Endothelial cell of umbilical vein (primary cell): ENCODE data around the gene RAC3. TPM values are rescaled to one million over a fixed set of nuclear protein-coding genes. Genes with fewer than 3 reads are reported as not detected.

Source experiments
- BruUV-seq: library from RNA; stranded (reverse); fragments of 400-500 nt; replicated peaks from 2 replicates; lab custom pipeline; 2021; lab: Mats Ljungman, UMichigan
- CTCF ChIA-PET: fragments of 300-600, 350-600 bp; sonication (Branson Sonifier 250); formaldehyde crosslinking; loops from one replicate; lab custom pipeline; 2021; ENCODE audit warnings: antibody characterized with exemption, inconsistent platforms; lab: Charles Lee
- POLR2A ChIA-PET: fragments of 300-600, 350-600 bp; sonication (Branson Sonifier 250); formaldehyde crosslinking; loops from one replicate; lab custom pipeline; 2021; ENCODE audit warnings: antibody characterized with exemption, inconsistent platforms; lab: Charles Lee
- DNase-seq: peaks from one replicate; pipeline ENCODE4 v3.0.0-alpha.2; 2011; ENCODE audit warnings: low read depth, low spot score
- FAIRE-seq: peaks from 2 replicates; lab custom pipeline; 2011; peaks lifted over from hg19 to GRCh38; lab: Jason Lieb, UNC
- H2AFZ ChIP-seq: 2 replicates; pipeline ENCODE4 v1.6.0; 2012; ENCODE audit warnings: low read depth, low read length, control low read depth, inconsistent platforms
- H3K27ac ChIP-seq: 2 replicates; pipeline ENCODE4 v1.5.1; 2011; ENCODE audit warnings: low read depth, mild to moderate bottlenecking, control low read depth, low read length, moderate library complexity; ENCODE audit not compliant: insufficient read depth
- H3K27me3 ChIP-seq, 2 experiments: 2 replicates each; pipeline versions ENCODE4 v1.6.0 to v1.6.1; 2011; ENCODE audit warnings: low read length in 2 of 2, mixed read lengths in 1 of 2; ENCODE audit not compliant: control insufficient read depth in 2 of 2, insufficient read depth in 2 of 2
- H3K36me3 ChIP-seq, 2 experiments: 2 replicates in 1 of 2; 3 replicates in 1 of 2; pipeline ENCODE4 v1.5.1; 2011; ENCODE audit warnings: low read length in 2 of 2, mild to moderate bottlenecking in 1 of 2, moderate library complexity in 1 of 2; ENCODE audit not compliant: control insufficient read depth in 2 of 2, insufficient read depth in 2 of 2; ENCODE audit errors: extremely low read depth in 1 of 2
- H3K4me1 ChIP-seq: 3 replicates; pipeline ENCODE4 v1.5.1; 2011; ENCODE audit warnings: mild to moderate bottlenecking, low read length; ENCODE audit not compliant: control insufficient read depth, insufficient read depth; ENCODE audit errors: extremely low read depth
- H3K4me2 ChIP-seq: 2 replicates; pipeline ENCODE4 v1.6.1; 2011; ENCODE audit warnings: low read length, control low read depth, mixed read lengths; ENCODE audit not compliant: insufficient read depth
- H3K4me3 ChIP-seq, 3 experiments: fragments of 200-600 bp in 1 of 3; sonication (generic), shearing (Covaris generic) in 1 of 3; replicated peaks in 1 of 3; 2 replicates each; pipeline ENCODE4 v1.5.1; 2011 to 2016; ENCODE audit warnings: control low read depth in 3 of 3, low read length in 3 of 3, mild to moderate bottlenecking in 2 of 3, inconsistent platforms in 1 of 3, low read depth in 1 of 3, moderate library complexity in 1 of 3; ENCODE audit not compliant: insufficient read depth in 1 of 3
- H3K79me2 ChIP-seq: 2 replicates; pipeline ENCODE4 v1.6.0; 2012; ENCODE audit warnings: low read length, inconsistent platforms; ENCODE audit not compliant: control insufficient read depth, insufficient read depth
- H3K9ac ChIP-seq: replicated peaks from 2 replicates; pipeline ENCODE3; 2011; ENCODE audit warnings: low read length, control low read depth; ENCODE audit not compliant: insufficient read depth; ENCODE audit errors: extremely low read depth
- H3K9me1 ChIP-seq: replicated peaks from 3 replicates; pipeline ENCODE4 v1.6.0; 2011; ENCODE audit warnings: mild to moderate bottlenecking, low read length; ENCODE audit not compliant: control insufficient read depth, insufficient read depth; ENCODE audit errors: extremely low read depth
- H3K9me3 ChIP-seq: replicated peaks from 2 replicates; pipeline ENCODE4 v1.5.1; 2012; ENCODE audit warnings: low read length, inconsistent platforms; ENCODE audit not compliant: control insufficient read depth, insufficient read depth
- H4K20me1 ChIP-seq: replicated peaks from 2 replicates; pipeline ENCODE3; 2011; ENCODE audit warnings: mild to moderate bottlenecking, low read length; ENCODE audit not compliant: control insufficient read depth, insufficient read depth; ENCODE audit errors: extremely low read depth
- EZH2 ChIP-seq: IDR thresholded peaks from 2 replicates; pipeline ENCODE4 v1.6.1; 2012; ENCODE audit warnings: borderline replicate concordance, low read depth, mild to moderate bottlenecking, moderate library complexity, low read length, inconsistent platforms; ENCODE audit not compliant: severe bottlenecking
- FOS ChIP-seq: IDR thresholded peaks from 2 replicates; pipeline ENCODE4 v1.6.1; 2011; ENCODE audit warnings: mild to moderate bottlenecking, low read length, moderate library complexity, borderline replicate concordance; ENCODE audit not compliant: insufficient read depth
- GATA2 ChIP-seq: IDR thresholded peaks from 2 replicates; pipeline ENCODE4 v1.7.0; 2011; ENCODE audit warnings: low read depth, mild to moderate bottlenecking, moderate library complexity, mixed read lengths, low read length; ENCODE audit not compliant: insufficient read length, insufficient read depth
- JUN ChIP-seq: IDR thresholded peaks from 2 replicates; pipeline ENCODE4 v1.6.1; 2011; ENCODE audit warnings: borderline replicate concordance, low read depth; ENCODE audit not compliant: insufficient read length, insufficient read depth
- MYC ChIP-seq: IDR thresholded peaks from one replicate; pipeline ENCODE4 v1.6.1; 2011; ENCODE audit warnings: mild to moderate bottlenecking, low read depth, low read length
- POLR2A ChIP-seq: IDR thresholded peaks from 2 replicates; pipeline ENCODE4 v1.6.1; 2012; ENCODE audit warnings: low read depth, mild to moderate bottlenecking, control low read depth, low read length
- POLR2AphosphoS5 ChIP-seq: IDR thresholded peaks from 2 replicates; pipeline ENCODE4 v1.6.1; 2012; ENCODE audit warnings: low read depth, mild to moderate bottlenecking, control low read depth, low read length, moderate library complexity; ENCODE audit not compliant: insufficient read depth
- dilution Hi-C: fragments of 300-500 bp; cut with MboI; formaldehyde crosslinking; loops from one replicate; pipeline ENCODE4 v1.15.0; 2019; ENCODE audit warnings: low sequenced_read_pairs; ENCODE audit not compliant: extremely low pct_ligation_motif_present
- intact Hi-C: fragments of 100-400 bp; cut with micrococcal nuclease; formaldehyde crosslinking; loops from one replicate; pipeline ENCODE4 v1.10.0; 2022
- polyA plus RNA-seq, 4 experiments: library from polyadenylated mRNA; depleted of rRNA in 3 of 4; stranded (reverse) in 3 of 4; unstranded in 1 of 4; fragments of >200 nt; gene quantifications; 2 replicates each; pipeline versions ENCODE4 v1.2.1 to v1.2.3, GENCODE V29; 2011 to 2012; ENCODE audit warnings: missing spikeins in 1 of 4
- total RNA-seq: library from RNA; stranded (reverse); gene quantifications from 2 replicates; pipeline ENCODE4 v1.2.3, GENCODE V29; 2021
- TF ChIP-seq, protein P1 (sequence below), 2 donors: IDR thresholded peaks; 1 replicate in 1 of 2; 2 replicates in 1 of 2; pipeline ENCODE4 v1.5.1; 2011; ENCODE audit warnings: low read length in 2 of 2, mild to moderate bottlenecking in 2 of 2, moderate library complexity in 2 of 2, control low read depth in 1 of 2, inconsistent platforms in 1 of 2, low read depth in 1 of 2; ENCODE audit not compliant: insufficient read depth in 1 of 2; ENCODE audit errors: extremely low read depth in 1 of 2
- TF ChIP-seq, protein P2 (sequence below): IDR thresholded peaks from 2 replicates; pipeline ENCODE4 v1.6.1; 2011; ENCODE audit not compliant: insufficient read depth, insufficient read length

The RAC3 gene
- total and polyA plus RNA-seq, 2 donors (not counting 3 experiments of a cell fraction or from before 2014, with no cell fraction given): 34.1 to 56.0 TPM

DNA sequence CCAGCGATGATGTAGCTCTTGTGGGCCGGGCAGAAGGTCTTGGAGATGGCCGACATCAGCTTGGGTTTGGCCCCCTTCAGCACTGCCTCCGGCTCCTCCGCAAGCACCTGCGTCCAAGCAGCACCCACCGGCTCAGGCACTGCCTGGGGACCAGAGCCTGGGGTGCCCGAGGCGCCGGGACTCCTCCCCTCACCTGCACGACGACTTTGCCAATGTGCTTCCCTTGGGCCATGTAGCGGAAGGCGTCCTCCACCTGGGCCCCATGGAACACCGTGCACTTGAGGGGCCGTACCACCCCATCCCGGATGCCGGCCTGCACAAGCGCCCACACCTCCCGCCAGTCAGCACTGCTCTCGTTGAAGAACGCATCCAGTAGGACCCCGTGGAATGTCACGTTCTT is 51.5 kb downstream of the RAC3 start:
- no peak overlapping the region for H3K4me2 ChIP-seq
- no peak for FAIRE-seq
- no peak overlapping the region for H2AFZ ChIP-seq
- H3K4me1 ChIP-seq: no peaks in the 10 kb centered on the region
- no TSS peak for BruUV-seq
- H3K27ac ChIP-seq: no peak overlapping the region
- ChIA-PET POLR2A (no interaction called here), CTCF (no interaction called here)
- no peaks in the 10 kb centered on the region for H3K27me3 ChIP-seq
- DNase-seq: no peak
- intact Hi-C loops (no loop called here), dilution Hi-C loops (no loop called here)
- no peaks in the 10 kb centered on the region for H3K9me3 ChIP-seq
- no peaks in the 10 kb centered on the region for H4K20me1 ChIP-seq
- H3K9me1 ChIP-seq: no peaks in the 10 kb centered on the region
- no peak overlapping the region for H3K9ac ChIP-seq
- H3K36me3 ChIP-seq: peaks cover 41 to 78% of the 10 kb centered on the region in 2 experiments
- peaks cover 3% of the 10 kb centered on the region for H3K79me2 ChIP-seq
- no peak for TF ChIP-seq POLR2AphosphoS5
- TF ChIP-seq GATA2: no peak
- no peak for TF ChIP-seq EZH2
- no peak for TF ChIP-seq JUN
- TF ChIP-seq MYC: no peak
- TF ChIP-seq, protein P1, sequence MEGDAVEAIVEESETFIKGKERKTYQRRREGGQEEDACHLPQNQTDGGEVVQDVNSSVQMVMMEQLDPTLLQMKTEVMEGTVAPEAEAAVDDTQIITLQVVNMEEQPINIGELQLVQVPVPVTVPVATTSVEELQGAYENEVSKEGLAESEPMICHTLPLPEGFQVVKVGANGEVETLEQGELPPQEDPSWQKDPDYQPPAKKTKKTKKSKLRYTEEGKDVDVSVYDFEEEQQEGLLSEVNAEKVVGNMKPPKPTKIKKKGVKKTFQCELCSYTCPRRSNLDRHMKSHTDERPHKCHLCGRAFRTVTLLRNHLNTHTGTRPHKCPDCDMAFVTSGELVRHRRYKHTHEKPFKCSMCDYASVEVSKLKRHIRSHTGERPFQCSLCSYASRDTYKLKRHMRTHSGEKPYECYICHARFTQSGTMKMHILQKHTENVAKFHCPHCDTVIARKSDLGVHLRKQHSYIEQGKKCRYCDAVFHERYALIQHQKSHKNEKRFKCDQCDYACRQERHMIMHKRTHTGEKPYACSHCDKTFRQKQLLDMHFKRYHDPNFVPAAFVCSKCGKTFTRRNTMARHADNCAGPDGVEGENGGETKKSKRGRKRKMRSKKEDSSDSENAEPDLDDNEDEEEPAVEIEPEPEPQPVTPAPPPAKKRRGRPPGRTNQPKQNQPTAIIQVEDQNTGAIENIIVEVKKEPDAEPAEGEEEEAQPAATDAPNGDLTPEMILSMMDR (IDR thresholded peaks at IDR 0.05; ENCODE audit: extremely low read depth in 1 of 2, insufficient read depth in 1 of 2, low read depth in 1 of 2, low read length in 2 of 2): no peak
- TF ChIP-seq FOS: no peak
- TF ChIP-seq, protein P2, sequence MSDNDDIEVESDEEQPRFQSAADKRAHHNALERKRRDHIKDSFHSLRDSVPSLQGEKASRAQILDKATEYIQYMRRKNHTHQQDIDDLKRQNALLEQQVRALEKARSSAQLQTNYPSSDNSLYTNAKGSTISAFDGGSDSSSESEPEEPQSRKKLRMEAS: no peak
- no peak for TF ChIP-seq POLR2A
- no peak overlapping the region for H3K4me3 ChIP-seq

Other genes with a start within 250 kb of the RAC3 start
- not detected in 2 replicates for gene GCGR, start 227.5 kb upstream of the RAC3 start, total RNA-seq
- gene GCGR, start 227.5 kb upstream of the RAC3 start, polyA plus RNA-seq: not detected in 2 replicates
- 121 and 129 TPM in 2 replicates for gene MCRIP1, start 198.4 kb upstream of the RAC3 start, total RNA-seq
- 205 and 281 TPM in 2 replicates for gene MCRIP1, start 198.4 kb upstream of the RAC3 start, polyA plus RNA-seq
- gene PPP1R27, start 196.6 kb upstream of the RAC3 start, total RNA-seq: not detected in 2 replicates
- not detected in 2 replicates for gene PPP1R27, start 196.6 kb upstream of the RAC3 start, polyA plus RNA-seq
- 872 and 988 TPM in 2 replicates for gene P4HB, start 171.1 kb upstream of the RAC3 start, total RNA-seq
- gene P4HB, start 171.1 kb upstream of the RAC3 start, polyA plus RNA-seq: 156 and 201 TPM in 2 replicates
- 617 and 645 TPM in 2 replicates for gene ARHGDIA, start 160.3 kb upstream of the RAC3 start, total RNA-seq
- gene ARHGDIA, start 160.3 kb upstream of the RAC3 start, polyA plus RNA-seq: 358 and 487 TPM in 2 replicates
- 175 and 183 TPM in 2 replicates for gene ALYREF, start 140.1 kb upstream of the RAC3 start, total RNA-seq
- gene ALYREF, start 140.1 kb upstream of the RAC3 start, polyA plus RNA-seq: 92.0 and 101 TPM in 2 replicates
- gene ANAPC11, start 140.0 kb upstream of the RAC3 start, total RNA-seq: 126 and 128 TPM in 2 replicates
- gene ANAPC11, start 140.0 kb upstream of the RAC3 start, polyA plus RNA-seq: 801 and 844 TPM in 2 replicates
- 0.42 TPM in 1 of 2 replicates, not detected in the other for gene NPB, start 129.4 kb upstream of the RAC3 start, total RNA-seq
- 0.33 and 0.81 TPM in 2 replicates for gene NPB, start 129.4 kb upstream of the RAC3 start, polyA plus RNA-seq
- gene PCYT2, start 120.3 kb upstream of the RAC3 start, total RNA-seq: 52.3 and 57.1 TPM in 2 replicates
- gene PCYT2, start 120.3 kb upstream of the RAC3 start, polyA plus RNA-seq: 52.0 and 54.6 TPM in 2 replicates
- 24.3 and 28.8 TPM in 2 replicates for gene SIRT7, start 113.5 kb upstream of the RAC3 start, total RNA-seq
- 9.5 and 11.6 TPM in 2 replicates for gene SIRT7, start 113.5 kb upstream of the RAC3 start, polyA plus RNA-seq
- 30.5 and 35.0 TPM in 2 replicates for gene MAFG, start 103.9 kb upstream of the RAC3 start, total RNA-seq
- 27.6 and 28.0 TPM in 2 replicates for gene MAFG, start 103.9 kb upstream of the RAC3 start, polyA plus RNA-seq
- 77.7 and 85.3 TPM in 2 replicates for gene PYCR1, start 94.4 kb upstream of the RAC3 start, total RNA-seq
- gene PYCR1, start 94.4 kb upstream of the RAC3 start, polyA plus RNA-seq: 94.8 and 124 TPM in 2 replicates
- gene MYADML2, start 84.4 kb upstream of the RAC3 start, total RNA-seq: not detected in 2 replicates
- not detected in 2 replicates for gene MYADML2, start 84.4 kb upstream of the RAC3 start, polyA plus RNA-seq
- gene NOTUM, start 70.5 kb upstream of the RAC3 start, total RNA-seq: not detected in 2 replicates
- not detected in 2 replicates for gene NOTUM, start 70.5 kb upstream of the RAC3 start, polyA plus RNA-seq
- 30.9 and 36.5 TPM in 2 replicates for gene ASPSCR1, start 54.0 kb upstream of the RAC3 start, total RNA-seq
- gene ASPSCR1, start 54.0 kb upstream of the RAC3 start, polyA plus RNA-seq: 24.8 and 30.4 TPM in 2 replicates
- gene CENPX, start 8.8 kb upstream of the RAC3 start, total RNA-seq: 56.2 and 68.0 TPM in 2 replicates
- 67.2 and 67.6 TPM in 2 replicates for gene CENPX, start 8.8 kb upstream of the RAC3 start, polyA plus RNA-seq
- 18.6 and 22.9 TPM in 2 replicates for gene LRRC45, start 8.4 kb upstream of the RAC3 start, total RNA-seq
- gene LRRC45, start 8.4 kb upstream of the RAC3 start, polyA plus RNA-seq: 7.6 and 8.1 TPM in 2 replicates
- gene DCXR, start 6.0 kb downstream of the RAC3 start, total RNA-seq: 75.2 and 93.0 TPM in 2 replicates
- 178 and 241 TPM in 2 replicates for gene DCXR, start 6.0 kb downstream of the RAC3 start, polyA plus RNA-seq
- gene RFNG, start 20.1 kb downstream of the RAC3 start, total RNA-seq: 33.7 and 36.9 TPM in 2 replicates
- 40.0 and 59.2 TPM in 2 replicates for gene RFNG, start 20.1 kb downstream of the RAC3 start, polyA plus RNA-seq
- gene GPS1, start 20.2 kb downstream of the RAC3 start, total RNA-seq: 96.6 and 116 TPM in 2 replicates
- gene GPS1, start 20.2 kb downstream of the RAC3 start, polyA plus RNA-seq: 178 and 235 TPM in 2 replicates
- gene DUS1L, start 34.1 kb downstream of the RAC3 start, total RNA-seq: 90.3 and 92.9 TPM in 2 replicates
- gene DUS1L, start 34.1 kb downstream of the RAC3 start, polyA plus RNA-seq: 60.1 and 63.1 TPM in 2 replicates
- gene FASN, start 66.6 kb downstream of the RAC3 start, total RNA-seq: 351 and 360 TPM in 2 replicates
- 101 and 130 TPM in 2 replicates for gene FASN, start 66.6 kb downstream of the RAC3 start, polyA plus RNA-seq
- 31.6 and 40.9 TPM in 2 replicates for gene CCDC57, start 181.2 kb downstream of the RAC3 start, total RNA-seq
- gene CCDC57, start 181.2 kb downstream of the RAC3 start, polyA plus RNA-seq: 18.6 and 19.7 TPM in 2 replicates
- 171 and 229 TPM in 2 replicates for gene SLC16A3, start 197.4 kb downstream of the RAC3 start, total RNA-seq
- gene SLC16A3, start 197.4 kb downstream of the RAC3 start, polyA plus RNA-seq: 95.9 and 140 TPM in 2 replicates
- gene CSNK1D, start 242.0 kb downstream of the RAC3 start, total RNA-seq: 143 and 155 TPM in 2 replicates
- 123 and 127 TPM in 2 replicates for gene CSNK1D, start 242.0 kb downstream of the RAC3 start, polyA plus RNA-seq